GM18517 (cell line): ENCODE results near the gene C11orf54.
A peak's percentile ranks its signal among the peaks of the same experiment; 100 is the strongest.
"Not testable (repeated sequence)": the region's sequence is repeated elsewhere in the genome, so short reads cannot be mapped to it uniquely, and the experiment has no call there.

ENCODE experiments used
- ATAC-seq: cut with Tn5 transposase; IDR thresholded peaks from one replicate; pipeline ENCODE4 v1.9.1; 2021; ENCODE audit warnings: mild to moderate bottlenecking, moderate library complexity; ENCODE audit not compliant: unreplicated experiment

C11orf54 gene

GRCh38 chr11:93734427-93735222, 6.8 kb upstream of the C11orf54 start:
- ATAC-seq = no peak

- no peak for ATAC-seq
These were observed 5.8 kb upstream of the C11orf54 start for GRCh38 chr11:93735627-93736026.

GRCh38 chr11:93736129-93736528, 5.3 kb upstream of the C11orf54 start:
- no peak for ATAC-seq

- no peak for ATAC-seq
These were observed 3.4 kb upstream of the C11orf54 start for GRCh38 chr11:93737904-93738612.

- no peak for ATAC-seq
These were observed 2.8 kb upstream of the C11orf54 start for GRCh38 chr11:93738647-93739081.

GRCh38 chr11:93740031-93740729, 1.3 kb upstream of the C11orf54 start:
- no peak for ATAC-seq

GRCh38 chr11:93740730-93741093, 760 bp upstream of the C11orf54 start:
- peak; percentile 30 for ATAC-seq

GRCh38 chr11:93741882-93742226, 382 bp downstream of the C11orf54 start:
- ATAC-seq = no peak

GRCh38 chr11:93743291-93743690, 1.8 kb downstream of the C11orf54 start:
- no peak for ATAC-seq

GRCh38 chr11:93744669-93745004, 3.2 kb downstream of the C11orf54 start:
- no peak for ATAC-seq

GRCh38 chr11:93745005-93745755, 3.7 kb downstream of the C11orf54 start:
- not testable (repeated sequence) for ATAC-seq

GRCh38 chr11:93746101-93746500, 4.6 kb downstream of the C11orf54 start:
- ATAC-seq = no peak

GRCh38 chr11:93747122-93747521, 5.7 kb downstream of the C11orf54 start:
- ATAC-seq = peak; percentile 91

- no peak for ATAC-seq
These were observed 9.5 kb downstream of the C11orf54 start for GRCh38 chr11:93751001-93751400.

GRCh38 chr11:93753241-93753640, 11.8 kb downstream of the C11orf54 start:
- ATAC-seq = no peak

- ATAC-seq = no peak
These were observed 15.3 kb downstream of the C11orf54 start for GRCh38 chr11:93756748-93757147.

GRCh38 chr11:93757301-93757700, 15.8 kb downstream of the C11orf54 start:
- ATAC-seq = no peak

GRCh38 chr11:93757924-93758865, 16.7 kb downstream of the C11orf54 start:
- ATAC-seq = no peak

GRCh38 chr11:93759123-93759522, 17.7 kb downstream of the C11orf54 start:
- ATAC-seq = not testable (repeated sequence)

GRCh38 chr11:93761910-93762309, 20.4 kb downstream of the C11orf54 start:
- ATAC-seq = no peak
